Dermis lymphatic vessel endothelial cell (primary cell): ENCODE measurements around the gene NXT2. TPM values are rescaled to one million over a fixed set of nuclear protein-coding genes. Genes with fewer than 3 reads are reported as not detected.

Source experiments
- total RNA-seq: library from RNA; depleted of rRNA; stranded (reverse); fragments of >200 nt; gene quantifications from 2 replicates; pipeline ENCODE4 v1.2.1, GENCODE V29; 2014

Gene NXT2
- total RNA-seq: 13.0 and 17.5 TPM in 2 replicates

GRCh38 chrX:109536439-109537323 is at the start of gene NXT2:
NXT2 (plus strand) TSS chrX:109536844; CDS start chrX:109537007, 163 bp downstream.

Other genes with a start within 250 kb of the NXT2 start
- gene GUCY2F, start 54.8 kb upstream of the NXT2 start, total RNA-seq: under 0.01 TPM in 1 of 2 replicates, not detected in the other
- 0.09 TPM in 1 of 2 replicates, not detected in the other for gene KCNE5, start 88.3 kb downstream of the NXT2 start, total RNA-seq
- 43.2 and 55.2 TPM in 2 replicates for gene ACSL4, start 196.4 kb downstream of the NXT2 start, total RNA-seq